Brain microvascular endothelial cell (primary cell): ENCODE measurements around the gene NPRL2.

Experiments
- DNase-seq: peaks from one replicate; pipeline ENCODE4 v3.0.0-alpha.2; 2020
- H3K27ac ChIP-seq: fragments of 250-450 bp; sonication (Bioruptor Pico); 2 replicates; pipeline ENCODE4 v1.5.1; 2020; ENCODE audit warnings: mild to moderate bottlenecking, moderate library complexity
- H3K27me3 ChIP-seq: fragments of 250-450 bp; sonication (Bioruptor Pico); replicated peaks from 2 replicates; pipeline ENCODE4 v1.5.1; 2020; ENCODE audit warnings: mild to moderate bottlenecking
- H3K36me3 ChIP-seq: fragments of 250-450 bp; sonication (Bioruptor Pico); replicated peaks from 2 replicates; pipeline ENCODE4 v1.5.1; 2020; ENCODE audit warnings: mild to moderate bottlenecking
- H3K4me3 ChIP-seq: 2 replicates; pipeline ENCODE4 v1.5.1; 2011; ENCODE audit warnings: low read depth, mild to moderate bottlenecking, control low read depth, low read length, moderate library complexity
- in situ Hi-C: cut with HindIII; loops from 2 replicates; pipeline ENCODE4 v1.10.0; 2017; ENCODE audit warnings: low sequenced_read_pairs, low pct_ligation_motif_present
- TF ChIP-seq, protein P1 (sequence below): IDR thresholded peaks from 2 replicates; pipeline ENCODE4 v1.5.1; 2011; ENCODE audit warnings: low read depth, mild to moderate bottlenecking, moderate library complexity, low read length, control low read depth, inconsistent platforms; ENCODE audit errors: missing control alignments

Gene NPRL2

DNA sequence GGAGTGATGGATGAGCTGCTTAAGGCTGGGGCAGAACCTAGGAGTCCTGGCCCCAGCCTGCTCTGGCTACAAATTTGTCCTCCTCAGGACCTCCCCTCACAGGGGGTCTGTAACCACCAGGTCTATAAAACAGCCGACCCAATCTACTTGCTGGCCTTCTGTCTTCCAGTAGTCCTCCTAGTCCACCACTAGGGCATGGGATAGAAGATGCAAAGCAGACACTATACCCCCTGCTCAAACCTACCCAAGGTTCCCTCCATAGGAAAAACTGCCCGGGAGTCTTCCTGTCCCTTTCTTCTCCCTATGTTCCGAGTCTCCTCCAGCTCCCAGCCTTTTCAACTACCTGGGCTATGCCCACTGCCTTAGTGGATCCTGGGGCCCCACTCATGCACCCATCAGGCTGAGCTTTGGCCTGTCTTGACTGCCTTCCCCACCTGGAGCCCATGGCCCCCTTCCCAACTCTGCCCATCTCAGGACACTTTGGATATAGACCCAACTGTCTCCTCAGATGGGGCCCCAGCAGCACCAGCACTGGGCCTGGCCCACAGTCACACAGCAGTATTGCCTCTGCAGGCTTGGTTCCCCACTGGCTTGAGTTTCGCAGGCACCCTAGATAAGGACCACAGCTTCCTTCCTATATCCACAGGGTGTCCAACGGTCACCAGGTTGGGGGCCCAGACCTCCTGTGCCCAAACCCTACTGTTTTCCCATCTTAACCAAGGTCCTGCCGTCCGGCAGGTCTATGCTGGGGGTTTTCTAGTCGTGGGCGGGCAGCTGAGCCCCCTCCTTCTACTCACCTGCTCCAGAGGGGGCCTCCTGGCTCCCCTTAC lies 52.5 kb downstream of the NPRL2 start:
- no peak for DNase-seq
- TF ChIP-seq, protein P1, sequence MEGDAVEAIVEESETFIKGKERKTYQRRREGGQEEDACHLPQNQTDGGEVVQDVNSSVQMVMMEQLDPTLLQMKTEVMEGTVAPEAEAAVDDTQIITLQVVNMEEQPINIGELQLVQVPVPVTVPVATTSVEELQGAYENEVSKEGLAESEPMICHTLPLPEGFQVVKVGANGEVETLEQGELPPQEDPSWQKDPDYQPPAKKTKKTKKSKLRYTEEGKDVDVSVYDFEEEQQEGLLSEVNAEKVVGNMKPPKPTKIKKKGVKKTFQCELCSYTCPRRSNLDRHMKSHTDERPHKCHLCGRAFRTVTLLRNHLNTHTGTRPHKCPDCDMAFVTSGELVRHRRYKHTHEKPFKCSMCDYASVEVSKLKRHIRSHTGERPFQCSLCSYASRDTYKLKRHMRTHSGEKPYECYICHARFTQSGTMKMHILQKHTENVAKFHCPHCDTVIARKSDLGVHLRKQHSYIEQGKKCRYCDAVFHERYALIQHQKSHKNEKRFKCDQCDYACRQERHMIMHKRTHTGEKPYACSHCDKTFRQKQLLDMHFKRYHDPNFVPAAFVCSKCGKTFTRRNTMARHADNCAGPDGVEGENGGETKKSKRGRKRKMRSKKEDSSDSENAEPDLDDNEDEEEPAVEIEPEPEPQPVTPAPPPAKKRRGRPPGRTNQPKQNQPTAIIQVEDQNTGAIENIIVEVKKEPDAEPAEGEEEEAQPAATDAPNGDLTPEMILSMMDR: peak; percentile 50
- H3K27me3 ChIP-seq: no peaks in the 10 kb centered on the region
- H3K36me3 ChIP-seq: no peaks in the 10 kb centered on the region
- H3K4me3 ChIP-seq: peak overlapping the region; percentile 94
- peak overlapping the region; percentile 78 for H3K27ac ChIP-seq
- in situ Hi-C loops: no loop called here

DNA sequence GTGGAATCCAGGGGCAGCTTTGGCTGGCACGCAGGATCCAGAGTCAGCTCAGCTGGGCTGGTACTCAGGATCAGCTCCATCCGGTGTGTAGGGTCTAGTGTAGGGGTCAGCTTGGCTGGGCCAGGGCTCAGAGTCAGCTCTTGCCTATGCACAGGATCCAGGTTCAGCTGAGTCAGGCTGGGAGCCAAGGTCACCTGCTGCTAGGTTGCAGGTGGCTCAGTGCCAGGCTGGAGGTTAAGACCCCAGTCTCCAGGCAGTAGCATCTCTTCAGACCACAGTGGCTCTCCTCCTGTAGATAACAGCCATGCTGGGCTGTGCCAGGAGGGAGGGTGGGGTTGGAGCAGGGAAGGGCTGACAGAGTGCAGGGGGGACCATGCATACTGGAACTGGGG lies 53.2 kb downstream of the NPRL2 start:
- Histone ChIP-seq H3K27ac (no peak overlapping the region), H3K36me3 (no peaks in the 10 kb centered on the region), H3K27me3 (no peaks in the 10 kb centered on the region), H3K4me3 (no peak overlapping the region)
- in situ Hi-C loops: no loop called here
- no peak for DNase-seq
- TF ChIP-seq, protein P1: no peak
